ENCODE results near the gene FZD2. TPM values are rescaled to one million over a fixed set of nuclear protein-coding genes. Genes with fewer than 3 reads are reported as not detected.
"Not testable (repeated sequence)": the region's sequence is repeated elsewhere in the genome, so short reads cannot be mapped to it uniquely, and the experiment has no call there.

FZD2 gene
- total and polyA plus RNA-seq, 2 of the 8 experiments (the other 6 are each of a cell fraction or from before 2014, with no cell fraction given), result 17.6 to 86.7 TPM

- TF ChIP-seq USF2 (IDR thresholded peaks at IDR 0.05; ENCODE audit: low read length) (no peak), TAF1 (IDR thresholded peaks at IDR 0.05; ENCODE audit: low read depth, low read length) (no peak), POLR2A (IDR thresholded peaks at IDR 0.05; ENCODE audit: control extremely low read depth in 1 of 2, low read depth in 2 of 2, low read length in 2 of 2) (no peak), KDM4A (IDR thresholded peaks at IDR 0.05; ENCODE audit: low read depth, low read length, severe bottlenecking) (no peak), TCF12 (IDR thresholded peaks at IDR 0.05; ENCODE audit: low read depth, low read length) (no peak), KDM1A (IDR thresholded peaks at IDR 0.05; ENCODE audit: borderline replicate concordance, low read length) (no peak)
These were observed 32.2 kb downstream of the FZD2 start (continued) for GRCh38 chr17:44589316-44590071.

GRCh38 chr17:44590072-44590462, 32.8 kb downstream of the FZD2 start:
- H3K79me2 ChIP-seq (ENCODE audit: control insufficient read depth in 1 of 2, insufficient read depth in 2 of 2, low read length in 2 of 2); H2BK20ac ChIP-seq (ENCODE audit: low read length); H4K5ac ChIP-seq (ENCODE audit: insufficient read length, low read depth, low read length); FAIRE-seq; H3K79me1 ChIP-seq (ENCODE audit: low read depth, low read length); H4K91ac ChIP-seq (replicated peaks; ENCODE audit: insufficient read length, low read length); H2BK12ac ChIP-seq (ENCODE audit: low read depth, low read length); H4K8ac ChIP-seq (ENCODE audit: extremely low read depth, insufficient read depth, low read length); H3K27ac ChIP-seq (ENCODE audit: low read depth, low read length); H4K20me1 ChIP-seq (replicated peaks in 1 of 2; ENCODE audit: control insufficient read depth in 1 of 2, insufficient read depth in 2 of 2, low read length in 2 of 2); H3K18ac ChIP-seq (ENCODE audit: extremely low read depth, low read length); DNase-seq (ENCODE audit: low read depth in 1 of 2, low spot score in 2 of 2); H3K36me3 ChIP-seq (ENCODE audit: control insufficient read depth in 2 of 4, insufficient read depth in 4 of 4, low read length in 3 of 4); POLR2A ChIA-PET (ENCODE audit: partially characterized antibody); H3K27me3 ChIP-seq (replicated peaks in 1 of 4; ENCODE audit: control insufficient read depth in 3 of 4, extremely low read depth in 1 of 4, insufficient read depth in 3 of 4, low read length in 3 of 4); H2AFZ ChIP-seq (ENCODE audit: low read length); H3K4me2 ChIP-seq (ENCODE audit: insufficient read depth in 1 of 2, low read depth in 2 of 2, low read length in 2 of 2); H3K4ac ChIP-seq (replicated peaks; ENCODE audit: insufficient read length, low read depth, low read length); H3K4me3 ChIP-seq (ENCODE audit: extremely low read depth in 1 of 4, insufficient read depth in 2 of 4, low read depth in 3 of 4, low read length in 4 of 4); H2BK5ac ChIP-seq (ENCODE audit: low read depth, low read length); H3K14ac ChIP-seq (ENCODE audit: insufficient read length); H2BK15ac ChIP-seq (ENCODE audit: low read length); H3K4me1 ChIP-seq (replicated peaks in 1 of 4; ENCODE audit: control insufficient read depth in 3 of 4, insufficient read depth in 4 of 4, low read length in 3 of 4); H2BK120ac ChIP-seq (replicated peaks; ENCODE audit: low read depth, low read length); H3K9me3 ChIP-seq (ENCODE audit: insufficient read depth in 2 of 2, low read depth in 1 of 2, low read length in 1 of 2); H3K9ac ChIP-seq (replicated peaks in 1 of 4; ENCODE audit: extremely low read depth in 1 of 4, low read depth in 3 of 4, low read length in 3 of 4): not testable (repeated sequence)
- peak overlapping the region; percentile 25 for H3K56ac ChIP-seq (replicated peaks; ENCODE audit: insufficient read length, low read depth, low read length)
- peaks cover 11% of the 10 kb centered on the region; the same call in 1 of the 2 replicates for H3K23me2 ChIP-seq (ENCODE audit: low read depth, low read length)
- H3K23ac ChIP-seq (ENCODE audit: insufficient read length), result peak overlapping the region; percentile 32
- peak overlapping the region; percentile 90 for H2AK5ac ChIP-seq (ENCODE audit: low read depth, low read length)
- CTCF ChIA-PET (ENCODE audit: partially characterized antibody), result interaction anchor here (1.0 to 1.5 kb wide), 3 partner anchors 9 to 144 kb away, joined by 3 to 6 read pairs (median 3); no protein-coding TSS in a partner anchor
- 71% methylated on average over 1 of the region's 1 CpG; no CpG with 5 or more reads in 1 of the 2 experiments for WGBS, 2 experiments (ENCODE audit: extremely low coverage in 1 of 2, insufficient coverage in 1 of 2, insufficient read length in 1 of 2, insufficient replicate concordance in 2 of 2, low coverage in 1 of 2, low lambda C conversion rate in 2 of 2, missing lambda C conversion rate in 1 of 2)

All from H1 (cell line).